HAP-1 (cell line): Measurements from ENCODE around the gene RDX.
A peak's percentile ranks its signal among the peaks of the same experiment; 100 is the strongest.
"Not testable (repeated sequence)": the region's sequence is repeated elsewhere in the genome, so short reads cannot be mapped to it uniquely, and the experiment has no call there.

Experiments used
- DNase-seq, 2 experiments: peaks; one replicate each; pipeline ENCODE4 v3.0.0-alpha.2; 2016 to 2020; ENCODE audit warnings: low spot score in 2 of 2
- H3K27me3 ChIP-seq: fragments of 250-450 bp; sonication (Bioruptor Pico); 2 replicates; pipeline ENCODE4 v1.5.1; 2020; ENCODE audit warnings: low read depth, mild to moderate bottlenecking, moderate library complexity
- H3K36me3 ChIP-seq: fragments of 250-450 bp; sonication (Bioruptor Pico); replicated peaks from 2 replicates; pipeline ENCODE4 v1.5.1; 2020; ENCODE audit warnings: mild to moderate bottlenecking
- H3K4me1 ChIP-seq: fragments of 250-450 bp; sonication (Bioruptor Pico); 2 replicates; pipeline ENCODE4 v1.5.1; 2020; ENCODE audit warnings: mild to moderate bottlenecking
- H3K4me3 ChIP-seq: fragments of 250-450 bp; sonication (Bioruptor Pico); 2 replicates; pipeline ENCODE4 v1.5.1; 2020; ENCODE audit warnings: mild to moderate bottlenecking, moderate library complexity
- H3K9me3 ChIP-seq: fragments of 250-450 bp; sonication (Bioruptor Pico); 2 replicates; pipeline ENCODE4 v1.5.1; 2020; ENCODE audit warnings: mild to moderate bottlenecking, moderate library complexity
- in situ Hi-C: fragments of 300-500 bp; cut with MboI; formaldehyde crosslinking; loops from 3 replicates; pipeline ENCODE4 v1.14.3; 2020; ENCODE audit warnings: low sequenced_read_pairs, inconsistent platforms, mixed read lengths

The RDX gene

DNA sequence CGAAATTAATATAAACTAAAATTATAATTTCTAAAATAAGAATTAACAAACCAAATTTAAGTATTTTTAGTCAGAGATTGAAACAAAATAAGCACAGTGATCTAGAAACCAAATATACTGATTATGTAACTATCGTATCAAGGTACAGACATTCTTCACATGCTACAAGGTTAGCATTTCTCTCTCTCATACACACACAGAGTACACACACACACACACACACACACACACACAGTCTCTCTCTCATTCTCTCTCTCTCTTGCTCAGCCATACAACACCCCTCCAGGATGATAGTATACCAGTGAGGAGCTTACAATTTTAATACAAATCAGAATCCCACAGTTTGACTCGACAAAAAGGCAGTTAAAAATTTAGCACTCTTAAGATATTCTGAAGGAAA is 66.0 kb downstream of the RDX start:
- DNase-seq = no peak
- Histone ChIP-seq H3K36me3 (peaks cover 36% of the 10 kb centered on the region), H3K4me3 (no peak overlapping the region), H3K9me3 (no peaks in the 10 kb centered on the region), H3K27me3 (no peaks in the 10 kb centered on the region), H3K4me1 (no peaks in the 10 kb centered on the region)
- in situ Hi-C loops = no loop called here

DNA sequence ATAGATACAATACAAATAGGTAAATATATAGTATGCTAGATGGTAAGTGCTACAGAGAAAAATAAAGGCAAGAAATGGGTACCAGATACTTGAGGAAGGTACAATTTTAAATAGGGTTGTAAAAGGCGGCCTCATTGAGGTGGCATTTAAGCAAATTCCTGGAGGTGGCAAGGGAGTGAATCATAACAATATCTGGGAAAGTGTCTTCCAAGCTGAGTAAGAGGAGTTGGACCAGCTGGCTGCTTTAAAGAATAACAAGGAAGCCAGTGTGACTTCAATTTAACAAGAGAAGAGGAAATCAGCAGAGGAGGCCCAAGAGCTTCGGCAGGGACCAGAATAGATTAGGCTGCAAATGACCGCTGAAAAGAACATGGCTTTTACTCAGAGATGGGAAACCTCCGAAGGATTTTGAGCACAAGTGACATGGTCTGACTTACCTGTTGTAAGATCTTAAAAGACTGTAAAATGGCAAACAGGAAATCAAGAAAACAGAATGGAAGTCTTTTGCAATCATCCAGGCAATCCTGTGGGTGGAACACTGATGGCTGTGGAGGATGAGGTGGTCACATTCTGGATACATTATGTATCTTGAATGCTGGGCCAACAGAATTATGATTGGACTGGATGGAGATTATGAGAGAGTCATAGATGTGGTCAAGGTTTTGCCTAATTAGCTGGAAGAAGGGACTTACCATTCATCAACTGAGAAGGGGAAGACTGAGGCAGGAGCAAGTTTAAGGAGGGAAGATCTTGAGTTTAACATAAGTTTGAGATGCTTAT is 77.2 kb downstream of the RDX start:
- H3K4me3 ChIP-seq = no peak overlapping the region
- no peaks in the 10 kb centered on the region for H3K36me3 ChIP-seq
- in situ Hi-C loops = no loop called here
- no peaks in the 10 kb centered on the region for H3K27me3 ChIP-seq
- no peaks in the 10 kb centered on the region for H3K4me1 ChIP-seq
- H3K9me3 ChIP-seq = no peaks in the 10 kb centered on the region
- DNase-seq = no peak

DNA sequence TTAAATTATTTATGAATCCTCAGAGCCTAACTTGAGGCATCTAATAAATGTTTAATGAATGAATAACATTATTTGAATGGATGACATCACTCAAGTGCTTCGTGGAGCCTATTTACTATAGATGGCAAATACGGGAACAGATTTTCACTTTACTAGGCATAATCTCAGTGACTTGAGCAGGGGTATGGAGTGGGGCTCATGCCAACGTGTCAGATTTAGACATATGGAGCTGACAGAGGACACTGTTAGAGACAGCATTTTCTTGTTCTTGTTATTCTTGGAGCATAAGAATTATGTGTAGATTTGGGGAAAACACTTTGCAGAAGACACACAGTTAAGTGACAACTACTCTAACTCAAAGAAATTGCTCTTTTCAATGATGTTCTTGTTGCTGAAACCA is 78.5 kb downstream of the RDX start:
- DNase-seq = no peak
- no peaks in the 10 kb centered on the region for H3K9me3 ChIP-seq
- in situ Hi-C loops = no loop called here
- no peaks in the 10 kb centered on the region for H3K27me3 ChIP-seq
- no peaks in the 10 kb centered on the region for H3K36me3 ChIP-seq
- no peak overlapping the region for H3K4me3 ChIP-seq
- H3K4me1 ChIP-seq = no peaks in the 10 kb centered on the region

DNA sequence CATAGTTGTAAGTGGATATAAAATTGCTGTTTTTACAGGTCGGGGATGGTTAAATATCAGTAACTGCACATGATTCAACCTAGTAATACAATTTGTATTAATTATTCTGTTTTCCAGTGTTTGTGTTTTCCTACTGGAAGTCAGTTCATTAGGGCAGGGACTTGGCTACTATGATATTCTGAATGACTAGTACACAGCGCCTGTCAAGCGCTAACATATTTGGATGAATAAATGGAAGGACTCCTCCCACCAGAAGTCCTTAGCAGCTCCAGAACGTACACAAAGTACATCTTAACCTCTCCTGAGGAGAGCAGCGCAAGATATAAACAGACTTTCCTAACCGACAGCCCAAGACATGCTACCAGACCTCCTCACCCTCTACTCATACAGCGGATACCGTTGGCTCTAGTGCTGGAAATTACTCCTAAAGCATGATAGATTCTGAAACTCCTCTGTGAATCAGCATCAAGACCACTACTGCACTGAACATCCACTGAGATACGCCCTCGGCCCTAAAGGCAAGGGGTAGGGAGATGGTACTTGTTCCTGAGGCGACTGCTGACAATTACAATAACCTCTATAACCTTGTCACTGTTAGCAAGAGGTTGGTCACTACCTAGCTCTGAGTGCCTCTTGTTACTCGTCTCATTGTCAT is 79.1 kb downstream of the RDX start:
- no peaks in the 10 kb centered on the region for H3K27me3 ChIP-seq
- no peaks in the 10 kb centered on the region for H3K9me3 ChIP-seq
- no peaks in the 10 kb centered on the region for H3K4me1 ChIP-seq
- H3K4me3 ChIP-seq = no peak overlapping the region
- DNase-seq = no peak
- no peaks in the 10 kb centered on the region for H3K36me3 ChIP-seq
- in situ Hi-C loops = no loop called here

DNA sequence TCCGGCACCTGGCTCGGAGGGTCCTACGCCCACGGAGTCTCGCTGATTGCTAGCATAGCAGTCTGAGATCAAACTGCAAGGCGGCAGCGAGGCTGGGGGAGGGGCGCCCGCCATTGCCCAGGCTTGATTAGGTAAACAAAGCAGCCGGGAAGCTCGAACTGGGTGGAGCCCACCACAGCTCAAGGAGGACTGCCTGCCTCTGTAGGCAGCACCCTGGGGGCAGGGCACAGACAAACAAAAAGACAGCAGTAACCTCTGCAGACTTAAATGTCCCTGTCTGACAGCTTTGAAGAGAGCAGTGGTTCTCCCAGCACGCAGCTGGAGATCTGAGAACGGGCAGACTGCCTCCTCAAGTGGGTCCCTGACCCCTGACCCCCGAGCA is 87.1 kb downstream of the RDX start:
- H3K9me3 ChIP-seq, H3K36me3 ChIP-seq, H3K4me1 ChIP-seq, H3K27me3 ChIP-seq: not testable (repeated sequence)
- H3K4me3 ChIP-seq = peak overlapping the region; percentile 40
- in situ Hi-C loops = loop anchor here (10.0 kb wide), 1 partner anchor 225 kb away; no protein-coding TSS in a partner anchor
- peak in 1 of 2 experiments; percentile 78 for DNase-seq

DNA sequence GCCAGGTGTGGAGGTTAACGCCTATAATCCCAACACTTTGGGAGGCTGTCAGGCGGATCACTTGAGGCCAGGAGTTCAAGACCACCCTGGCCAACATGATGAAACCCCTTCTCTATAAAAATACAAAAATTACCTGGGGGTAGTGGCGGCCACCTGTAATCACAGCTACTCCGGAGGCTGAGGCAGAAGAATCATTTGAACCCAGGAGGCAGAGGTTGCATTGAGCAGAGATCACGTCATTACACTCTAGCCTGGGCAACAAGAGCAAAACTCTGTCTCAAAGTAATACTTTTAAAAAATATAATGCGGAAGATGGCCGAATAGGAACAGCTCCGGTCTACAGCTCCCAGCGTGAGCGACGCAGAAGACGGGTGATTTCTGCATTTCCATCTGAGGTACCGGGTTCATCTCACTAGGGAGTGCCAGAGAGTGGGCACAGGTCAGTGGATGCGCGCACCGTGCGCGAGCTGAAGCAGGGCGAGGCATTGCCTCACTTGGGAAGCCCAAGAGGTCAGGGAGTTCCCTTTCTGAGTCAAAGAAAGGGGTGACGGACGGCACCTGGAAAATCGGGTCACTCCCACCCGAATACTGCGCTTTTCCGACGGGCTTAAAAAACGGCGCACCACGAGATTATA is 87.6 kb downstream of the RDX start:
- DNase-seq = peak in 1 of 2 experiments; percentile 63
- not testable (repeated sequence) for H3K27me3 ChIP-seq, H3K9me3 ChIP-seq, H3K4me1 ChIP-seq, H3K36me3 ChIP-seq
- in situ Hi-C loops = loop anchor here (10.0 kb wide), 1 partner anchor 226 kb away; no protein-coding TSS in a partner anchor
- H3K4me3 ChIP-seq = peak overlapping the region; percentile 40

DNA sequence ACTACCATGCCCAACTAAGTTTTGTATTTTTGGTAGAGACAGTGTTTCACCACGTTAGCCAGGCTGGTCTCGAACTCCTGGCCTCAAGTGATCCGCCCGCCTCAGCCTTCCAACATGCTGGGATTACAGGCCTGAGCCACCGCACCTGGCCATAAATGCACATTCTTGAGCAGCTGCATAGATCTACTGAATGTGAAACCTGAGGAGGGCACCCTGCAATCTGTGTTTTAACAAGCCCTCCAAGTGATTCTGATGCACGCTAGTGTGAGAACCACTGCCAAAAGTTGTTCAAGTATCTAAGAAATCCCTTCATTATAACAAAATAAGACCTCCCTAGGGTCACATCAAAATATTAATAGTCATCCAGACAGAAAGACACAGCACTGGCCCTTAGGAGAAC is 89.3 kb downstream of the RDX start:
- in situ Hi-C loops = loop anchor here (10.0 kb wide), 1 partner anchor 228 kb away; no protein-coding TSS in a partner anchor
- no peak for DNase-seq
- no peaks in the 10 kb centered on the region for H3K36me3 ChIP-seq

DNA sequence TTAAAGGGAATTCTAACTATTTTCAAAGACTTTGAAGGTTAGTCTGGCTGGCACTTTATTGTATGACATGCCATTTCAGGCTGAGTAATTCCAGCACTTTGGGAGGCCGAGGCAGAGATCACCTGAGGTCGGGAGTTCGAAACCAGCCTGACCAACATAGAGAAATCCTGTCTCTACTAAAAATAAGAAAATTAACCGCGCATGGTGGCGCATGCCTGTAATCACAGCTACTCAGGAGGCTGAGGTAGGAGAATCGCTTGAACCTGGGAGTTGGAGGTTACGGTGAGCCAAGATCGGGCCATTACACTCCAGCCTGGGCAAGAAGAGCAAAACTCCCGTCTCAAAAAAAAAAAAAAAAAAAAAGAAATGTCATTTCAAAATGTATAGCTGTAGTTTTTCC is 95.6 kb downstream of the RDX start:
- in situ Hi-C loops = loop anchor here (5.0 to 10.0 kb wide), 2 partner anchors 171 to 234 kb away; no protein-coding TSS in a partner anchor

More for the DNA sequence above, 89.3 kb downstream of the RDX start:
- H3K27me3 ChIP-seq = peaks cover 3% of the 10 kb centered on the region; the same call in 1 of the 2 replicates
- no peaks in the 10 kb centered on the region for H3K9me3 ChIP-seq
- no peak overlapping the region for H3K4me3 ChIP-seq
- H3K4me1 ChIP-seq = peaks cover 7% of the 10 kb centered on the region

DNA sequence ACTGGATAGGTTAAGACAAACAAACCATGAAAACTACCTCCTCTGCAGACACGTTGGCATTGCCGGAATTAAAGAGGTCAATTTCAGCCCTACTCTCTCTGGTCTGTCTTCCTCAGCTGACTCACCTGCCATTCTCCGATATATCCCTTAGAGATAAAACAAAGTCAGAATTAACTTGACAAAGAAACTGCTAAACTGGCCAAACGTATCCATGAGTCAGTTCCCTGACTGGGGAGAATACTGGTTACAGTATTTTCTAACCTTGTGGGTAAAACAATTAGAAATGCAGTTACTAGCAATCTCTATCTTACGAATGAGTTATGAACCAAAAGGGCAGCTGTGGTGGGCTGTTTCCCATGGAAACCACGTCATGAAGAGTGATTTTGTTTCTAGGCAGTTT is 96.2 kb downstream of the RDX start:
- in situ Hi-C loops = loop anchor here (5.0 to 10.0 kb wide), 2 partner anchors 172 to 235 kb away; no protein-coding TSS in a partner anchor
- no peak overlapping the region for H3K4me3 ChIP-seq
- H3K9me3 ChIP-seq = no peaks in the 10 kb centered on the region
- H3K27me3 ChIP-seq = no peaks in the 10 kb centered on the region
- peaks cover 9% of the 10 kb centered on the region for H3K4me1 ChIP-seq
- DNase-seq = no peak
- H3K36me3 ChIP-seq = no peaks in the 10 kb centered on the region

More for the DNA sequence above, 95.6 kb downstream of the RDX start:
- peaks cover 3% of the 10 kb centered on the region; the same call in 1 of the 2 replicates for H3K27me3 ChIP-seq
- H3K4me3 ChIP-seq = no peak overlapping the region
- H3K36me3 ChIP-seq = no peaks in the 10 kb centered on the region
- no peaks in the 10 kb centered on the region for H3K9me3 ChIP-seq
- H3K4me1 ChIP-seq = peaks cover 9% of the 10 kb centered on the region
- DNase-seq = no peak

DNA sequence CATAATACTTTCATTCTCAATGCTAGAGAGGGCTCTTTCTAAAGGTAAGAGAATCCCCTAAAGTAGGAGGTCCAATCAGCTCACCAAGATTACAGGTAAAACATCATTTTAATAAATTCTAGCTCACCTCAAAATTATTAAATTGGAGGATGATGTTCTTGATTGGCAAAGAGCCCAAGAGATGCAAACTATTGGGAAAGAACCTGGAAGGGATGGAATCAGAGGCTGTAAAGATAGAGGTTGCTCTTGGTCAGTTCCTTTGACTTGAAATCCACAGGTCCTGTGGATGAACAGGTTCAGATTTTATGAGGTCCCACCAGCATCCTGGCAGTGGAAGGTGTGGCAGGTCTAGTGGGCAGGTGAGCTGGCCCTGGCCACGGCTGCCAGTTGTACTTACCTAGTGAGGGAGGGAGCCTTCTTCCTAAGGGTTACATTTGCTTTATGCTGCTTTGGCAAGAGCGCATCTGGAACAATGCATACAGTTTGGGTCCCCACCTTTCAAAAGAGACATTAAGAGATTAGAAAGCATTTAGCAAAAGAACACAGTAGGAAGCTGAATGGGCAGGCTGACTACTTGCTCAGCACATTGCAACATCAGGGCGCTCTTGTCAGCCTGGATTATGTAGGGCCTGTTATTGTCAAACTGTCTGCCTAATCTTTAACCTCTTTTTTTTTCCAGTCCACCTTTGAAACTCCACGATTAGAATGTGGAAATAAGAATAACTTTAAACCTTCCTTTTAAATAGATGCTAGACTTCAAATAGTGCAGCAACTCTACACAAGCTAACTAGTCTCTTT is 97.0 kb downstream of the RDX start:
- peak; percentile 67 to 80 for DNase-seq
- Histone ChIP-seq H3K9me3 (no peaks in the 10 kb centered on the region), H3K4me3 (no peak overlapping the region), H3K27me3 (no peaks in the 10 kb centered on the region), H3K4me1 (peaks cover 9% of the 10 kb centered on the region), H3K36me3 (no peaks in the 10 kb centered on the region)
- in situ Hi-C loops = loop anchor here (25.0 kb wide), 1 partner anchor 237 kb away; no protein-coding TSS in a partner anchor

DNA sequence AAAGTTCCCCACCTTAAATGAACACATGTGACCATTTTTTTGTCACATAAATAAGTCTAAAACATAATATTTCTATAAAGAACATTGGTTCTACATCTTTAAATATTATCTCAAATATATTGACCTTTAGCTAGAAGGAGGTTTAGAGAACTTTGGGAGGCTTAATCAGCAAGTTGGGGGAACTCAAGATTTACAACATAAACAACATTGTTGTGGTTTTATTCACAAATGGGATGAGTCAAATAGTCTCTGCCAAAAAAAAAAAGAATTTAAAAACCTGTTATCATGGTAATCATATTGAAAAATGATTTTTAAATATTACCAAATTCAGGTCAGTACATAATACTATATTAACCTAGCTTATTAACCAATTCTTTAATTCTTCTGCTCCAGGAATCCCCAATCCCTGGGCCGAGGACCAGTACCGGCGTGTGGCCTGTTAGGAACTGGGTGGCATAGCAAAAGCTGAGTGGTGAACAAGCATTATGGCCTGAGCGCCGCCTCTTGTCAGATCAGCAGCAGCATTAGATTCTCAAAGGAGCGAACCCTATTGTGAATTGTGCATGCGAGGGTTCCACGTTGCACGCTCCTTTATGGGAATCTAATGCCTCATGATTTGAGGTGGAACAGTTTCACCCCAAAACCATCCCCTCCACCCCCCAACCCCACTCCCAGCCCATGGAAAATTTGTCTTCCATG is 98.2 kb downstream of the RDX start:
- peaks cover 9% of the 10 kb centered on the region for H3K4me1 ChIP-seq
- DNase-seq = no peak
- in situ Hi-C loops = loop anchor here (25.0 kb wide), 1 partner anchor 236 kb away; no protein-coding TSS in a partner anchor

DNA sequence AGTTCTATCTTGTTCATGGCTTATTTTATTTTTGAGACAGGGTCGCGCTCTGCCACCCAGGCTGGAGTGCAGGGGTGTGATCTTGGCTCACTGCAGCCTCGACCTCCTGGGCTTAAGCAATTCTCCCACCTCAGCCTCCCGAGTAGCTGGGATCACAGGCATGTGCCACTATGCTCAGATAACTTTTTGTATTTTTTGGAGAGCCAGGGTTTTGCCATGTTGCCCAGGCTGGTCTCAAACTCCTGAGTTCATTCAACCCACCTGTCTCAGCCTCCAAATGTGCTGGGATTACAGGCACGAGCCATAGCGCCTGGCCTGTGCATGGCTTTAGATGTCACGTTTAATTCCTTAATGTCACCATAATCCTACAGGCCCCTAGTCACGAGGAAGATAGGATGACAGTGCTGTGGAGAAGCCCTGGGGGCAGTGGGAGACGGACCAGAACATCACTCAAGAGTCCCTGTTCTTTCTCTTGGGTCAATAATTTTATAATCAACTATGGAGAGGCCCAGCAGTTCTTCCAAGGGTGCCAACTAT is 99.5 kb downstream of the RDX start:
- in situ Hi-C loops = loop anchor here (25.0 kb wide), 1 partner anchor 235 kb away; no protein-coding TSS in a partner anchor
- no peak for DNase-seq
- Histone ChIP-seq H3K9me3 (no peaks in the 10 kb centered on the region), H3K4me1 (peaks cover 9% of the 10 kb centered on the region), H3K4me3 (no peak overlapping the region), H3K36me3 (no peaks in the 10 kb centered on the region), H3K27me3 (no peaks in the 10 kb centered on the region)

More for the DNA sequence above, 98.2 kb downstream of the RDX start:
- Histone ChIP-seq H3K27me3 (no peaks in the 10 kb centered on the region), H3K4me3 (no peak overlapping the region), H3K9me3 (no peaks in the 10 kb centered on the region), H3K36me3 (no peaks in the 10 kb centered on the region)
